NCI-H510A (cell line): ENCODE measurements around the gene ALDH3B2.
"Not testable (repeated sequence)": the region's sequence is repeated elsewhere in the genome, so short reads cannot be mapped to it uniquely, and the experiment has no call there.

ENCODE experiments used
- DNase-seq: peaks from one replicate; lab custom pipeline; 2025; lab: John Stamatoyannopoulos, UW

Gene ALDH3B2

GRCh38 chr11:67685641-67686332, 11.4 kb upstream of the ALDH3B2 start:
- DNase-seq: not testable (repeated sequence)

- not testable (repeated sequence) for DNase-seq
Measured at GRCh38 chr11:67682126-67683034, 8.0 kb upstream of the ALDH3B2 start.

- no peak for DNase-seq
Measured at GRCh38 chr11:67680696-67681470, 6.5 kb upstream of the ALDH3B2 start.

- no peak for DNase-seq
Measured at GRCh38 chr11:67675058-67675747, 780 bp upstream of the ALDH3B2 start.

GRCh38 chr11:67673902-67674301, 521 bp downstream of the ALDH3B2 start:
- no peak for DNase-seq

GRCh38 chr11:67673358-67673757, 1.1 kb downstream of the ALDH3B2 start:
- no peak for DNase-seq

GRCh38 chr11:67671211-67671520, 3.3 kb downstream of the ALDH3B2 start:
- DNase-seq: no peak

- no peak for DNase-seq
Measured at GRCh38 chr11:67670316-67671210, 3.9 kb downstream of the ALDH3B2 start.

- DNase-seq: no peak
Measured at GRCh38 chr11:67668192-67668551, 6.3 kb downstream of the ALDH3B2 start.

GRCh38 chr11:67667490-67668191, 6.8 kb downstream of the ALDH3B2 start:
- no peak for DNase-seq

- DNase-seq: no peak
Measured at GRCh38 chr11:67666676-67667489, 7.5 kb downstream of the ALDH3B2 start.

- no peak for DNase-seq
Measured at GRCh38 chr11:67666303-67666645, 8.1 kb downstream of the ALDH3B2 start.

GRCh38 chr11:67665541-67666302, 8.7 kb downstream of the ALDH3B2 start:
- DNase-seq: no peak

GRCh38 chr11:67664696-67665540, 9.5 kb downstream of the ALDH3B2 start:
- no peak for DNase-seq

- no peak for DNase-seq
Measured at GRCh38 chr11:67664213-67664585, 10.2 kb downstream of the ALDH3B2 start.

GRCh38 chr11:67663532-67664212, 10.8 kb downstream of the ALDH3B2 start:
- DNase-seq: no peak

GRCh38 chr11:67662835-67663531, 11.4 kb downstream of the ALDH3B2 start:
- no peak for DNase-seq
